Activated CD4-positive, alpha-beta memory T cell treated with anti-CD3 and anti-CD28 coated beads for 36 hours (primary cell): ENCODE results near the gene DYNLT1. TPM values are rescaled to one million over a fixed set of nuclear protein-coding genes. Genes with fewer than 3 reads are reported as not detected.
"Not testable (repeated sequence)": the region's sequence is repeated elsewhere in the genome, so short reads cannot be mapped to it uniquely, and the experiment has no call there.

ENCODE experiments used
- CTCF ChIA-PET: fragments of 350-600 bp; sonication (Branson Sonifier 250); formaldehyde crosslinking; loops from one replicate; lab custom pipeline; 2021; ENCODE audit warnings: antibody characterized with exemption, inconsistent platforms; lab: Charles Lee
- POLR2A ChIA-PET: fragments of 350-600 bp; sonication (Branson Sonifier 250); formaldehyde crosslinking; loops from one replicate; lab custom pipeline; 2021; ENCODE audit warnings: antibody characterized with exemption; lab: Charles Lee
- DNase-seq: peaks from one replicate; pipeline ENCODE4 v3.0.0-alpha.2; 2020
- H3K27ac Mint-ChIP-seq: one replicate; pipeline ENCODE4 v1.8.0; 2021; ENCODE audit warnings: mixed read lengths
- H3K27me3 Mint-ChIP-seq: one replicate; pipeline ENCODE4 v1.8.0; 2021; ENCODE audit warnings: mixed read lengths
- H3K36me3 Mint-ChIP-seq: one replicate; pipeline ENCODE4 v1.8.0; 2021; ENCODE audit warnings: mixed read lengths
- H3K4me1 Mint-ChIP-seq: one replicate; pipeline ENCODE4 v1.8.0; 2021; ENCODE audit warnings: low read depth, mixed read lengths
- H3K4me3 Mint-ChIP-seq: one replicate; pipeline ENCODE4 v1.8.0; 2021; ENCODE audit warnings: mild to moderate bottlenecking, mixed read lengths
- H3K9me3 Mint-ChIP-seq: one replicate; pipeline ENCODE4 v1.8.0; 2021; ENCODE audit warnings: mixed read lengths
- intact Hi-C: fragments of 100-400 bp; cut with micrococcal nuclease; formaldehyde crosslinking; loops from one replicate; pipeline ENCODE4 v1.15.1; 2023
- total RNA-seq, 2 experiments: library from RNA; stranded (reverse); gene quantifications; one replicate each; pipeline ENCODE4 v1.2.3, GENCODE V29; 2021

Gene DYNLT1
- total RNA-seq, 2 experiments from 2014 or later = 117 to 120 TPM

DNA sequence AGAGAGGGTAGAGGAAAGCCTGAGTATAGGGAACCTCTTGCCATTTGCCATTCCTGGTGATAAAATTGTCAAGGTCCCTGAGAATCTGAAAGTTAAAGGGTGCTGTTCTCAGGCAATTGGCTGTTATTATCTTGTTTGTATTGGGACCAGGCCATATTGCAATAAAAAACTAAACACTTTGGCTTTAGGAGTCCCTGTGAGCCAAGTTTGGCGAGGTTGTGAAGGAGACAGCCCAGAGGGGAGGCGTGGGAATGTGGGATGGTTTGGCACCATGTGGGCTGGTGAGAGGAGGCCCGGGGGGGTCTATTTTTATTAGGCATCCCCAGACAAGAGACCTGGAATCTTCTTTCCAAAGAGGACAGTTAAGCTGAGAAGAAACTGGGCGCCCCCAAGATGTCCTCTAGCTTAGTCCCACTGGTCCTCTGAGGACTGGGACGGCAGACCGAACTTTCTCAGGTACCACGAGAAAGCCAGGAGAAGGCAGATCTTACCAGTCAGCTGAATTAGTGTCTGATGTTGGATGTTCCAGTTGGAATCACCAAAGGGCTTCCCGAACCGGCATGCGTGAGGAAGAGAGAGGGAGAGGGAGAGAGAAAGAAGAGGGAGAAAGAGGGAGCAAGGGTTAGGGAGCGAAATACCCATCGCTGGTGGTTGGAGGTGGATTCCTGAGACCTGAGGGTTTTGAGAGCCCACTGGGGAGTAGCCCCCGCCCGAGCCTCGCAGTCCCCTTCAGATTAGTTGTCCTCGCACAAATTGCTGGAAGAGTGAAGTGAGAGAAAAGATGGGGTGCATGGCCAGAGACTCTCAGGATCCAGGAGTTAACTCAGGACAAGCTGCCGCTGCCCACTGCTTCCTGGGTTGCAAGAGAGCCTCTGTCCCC, 24.4 kb downstream of the DYNLT1 start:
- intact Hi-C loops = no loop called here
- Mint-ChIP-seq H3K4me1 (peaks cover 17% of the 10 kb centered on the region), H3K27me3 (no peaks in the 10 kb centered on the region), H3K9me3 (peaks cover 6% of the 10 kb centered on the region), H3K4me3 (no peak overlapping the region), H3K36me3 (peaks cover 47% of the 10 kb centered on the region), H3K27ac (no peak overlapping the region)
- no peak for DNase-seq
- ChIA-PET CTCF (interaction anchor here (1.2 to 1.4 kb wide), 2 partner anchors 18 to 71 kb away, joined by 3 to 8 read pairs; no protein-coding TSS in a partner anchor), POLR2A (no interaction called here)

DNA sequence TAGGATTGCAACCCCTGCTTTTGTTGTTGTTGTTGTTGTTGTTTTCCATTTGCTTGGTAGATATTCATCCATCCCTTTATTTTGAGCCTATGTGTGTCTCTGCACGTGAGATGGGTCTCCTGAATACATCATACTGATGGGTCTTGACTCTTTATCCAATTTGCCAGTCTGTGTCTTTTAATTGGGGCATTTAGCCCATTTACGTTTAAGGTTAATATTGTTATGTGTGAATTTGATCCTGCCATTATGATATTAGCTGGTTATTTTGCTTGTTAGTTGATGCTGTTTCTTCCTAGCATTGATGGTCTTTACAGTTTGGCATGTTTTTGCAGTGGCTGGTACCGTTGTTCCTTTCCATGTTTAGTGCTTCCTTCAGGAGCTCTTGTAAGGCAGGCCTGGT, 26.3 kb downstream of the DYNLT1 start:
- Mint-ChIP-seq H3K36me3 (peaks cover 57% of the 10 kb centered on the region), H3K9me3 (peaks cover 14% of the 10 kb centered on the region), H3K4me1 (peaks cover 17% of the 10 kb centered on the region)
- CTCF ChIA-PET, H3K4me3 Mint-ChIP-seq, H3K27me3 Mint-ChIP-seq, DNase-seq, intact Hi-C loops, H3K27ac Mint-ChIP-seq: not testable (repeated sequence)
- POLR2A ChIA-PET = interaction anchor here (0.6 kb wide), 1 partner anchor 10 kb away, joined by 3 read pairs; no protein-coding TSS in a partner anchor

DNA sequence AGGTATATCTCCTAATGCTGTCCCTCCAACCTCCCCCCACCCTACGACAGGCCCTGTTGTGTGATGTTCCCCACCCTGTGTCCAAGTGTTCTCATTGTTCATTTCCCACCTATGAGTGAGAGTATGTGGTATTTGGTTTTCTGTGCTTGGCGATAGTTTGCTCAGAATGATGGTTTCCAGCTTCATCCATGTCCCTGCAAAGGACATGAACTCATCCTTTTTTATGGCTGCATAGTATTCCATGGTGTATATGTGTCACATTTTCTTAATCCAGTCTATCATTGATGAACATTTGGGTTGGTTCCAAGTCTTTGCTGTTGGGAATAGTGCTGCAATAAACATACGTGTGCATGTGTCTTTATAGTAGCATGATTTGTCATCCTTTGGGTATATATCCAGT, 29.9 kb downstream of the DYNLT1 start:
- intact Hi-C loops, POLR2A ChIA-PET, H3K4me3 Mint-ChIP-seq, H3K27me3 Mint-ChIP-seq, CTCF ChIA-PET, DNase-seq, H3K4me1 Mint-ChIP-seq, H3K27ac Mint-ChIP-seq: not testable (repeated sequence)
- Mint-ChIP-seq H3K36me3 (peaks cover 66% of the 10 kb centered on the region), H3K9me3 (peaks cover 14% of the 10 kb centered on the region)

DNA sequence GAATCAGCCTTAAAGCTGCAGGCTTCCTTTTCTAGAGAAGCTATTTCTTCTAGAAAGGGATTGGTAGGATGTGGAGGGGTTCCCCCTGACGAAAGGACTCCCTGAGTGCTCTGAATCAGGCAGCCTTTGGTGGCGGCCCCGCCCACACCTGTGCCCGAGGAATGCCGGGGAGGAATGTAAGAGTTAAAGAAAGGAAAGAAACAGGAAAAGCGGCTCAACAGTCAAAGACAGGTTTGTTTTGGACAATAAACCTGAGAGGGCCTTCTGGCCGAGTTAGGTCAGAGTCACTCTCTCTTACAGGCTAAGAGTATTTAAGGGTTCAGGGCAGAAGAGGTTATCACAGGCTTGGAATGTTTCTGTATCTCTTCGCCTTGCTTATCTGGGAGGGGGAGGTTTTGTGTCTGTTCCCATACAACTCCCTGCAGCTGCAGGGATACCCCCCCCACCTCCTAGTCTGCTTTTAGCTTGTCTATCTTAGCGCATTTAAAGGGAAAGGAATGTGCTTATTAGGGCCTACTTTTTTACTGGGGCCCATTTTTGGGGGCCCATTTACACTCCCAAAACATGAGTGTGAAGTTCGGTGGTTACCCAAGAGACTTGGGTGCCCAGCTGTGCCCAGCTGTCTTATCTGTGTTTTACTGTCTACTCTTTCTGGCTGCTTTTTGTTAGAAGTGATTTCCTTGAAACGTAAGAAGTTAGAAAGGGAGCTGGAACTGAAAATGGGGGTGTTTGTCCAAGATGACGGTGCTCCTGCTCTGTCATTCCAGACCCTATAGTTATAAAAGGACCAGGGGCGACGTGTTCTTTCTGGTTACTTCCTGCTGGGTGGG, 32.8 kb downstream of the DYNLT1 start:
- Mint-ChIP-seq H3K9me3 (peaks cover 14% of the 10 kb centered on the region), H3K27me3 (no peaks in the 10 kb centered on the region), H3K4me3 (no peak overlapping the region), H3K27ac (no peak overlapping the region), H3K4me1 (no peaks in the 10 kb centered on the region), H3K36me3 (peaks cover 63% of the 10 kb centered on the region)
- DNase-seq = no peak
- CTCF ChIA-PET = interaction anchor here (0.6 kb wide), 1 partner anchor 397 kb away, joined by 3 read pairs; no protein-coding TSS in a partner anchor
- intact Hi-C loops = no loop called here
- POLR2A ChIA-PET = no interaction called here

DNA sequence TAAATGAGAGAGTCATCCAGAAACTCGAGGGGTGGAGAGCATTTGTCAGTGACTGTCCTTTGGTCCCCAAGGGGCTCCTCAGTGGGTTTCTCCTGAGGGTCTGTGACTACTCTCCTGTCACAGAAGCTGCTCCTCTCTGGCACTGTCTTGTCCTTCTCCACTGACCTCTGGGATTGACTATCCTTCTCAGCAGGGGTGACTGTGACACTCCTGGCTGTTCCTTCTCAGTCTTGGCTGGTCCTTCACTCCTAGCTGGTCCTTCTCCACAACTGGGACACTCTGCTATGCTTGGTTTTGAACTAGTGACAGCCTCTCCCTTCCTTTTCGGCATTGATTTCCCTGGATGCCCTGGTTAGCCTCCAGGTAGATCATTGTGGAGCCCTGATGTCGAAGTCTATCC, 33.5 kb downstream of the DYNLT1 start:
- Mint-ChIP-seq H3K36me3 (peaks cover 58% of the 10 kb centered on the region), H3K9me3 (peaks cover 14% of the 10 kb centered on the region), H3K4me1 (no peaks in the 10 kb centered on the region), H3K27ac (no peak overlapping the region), H3K4me3 (no peak overlapping the region), H3K27me3 (no peaks in the 10 kb centered on the region)
- CTCF ChIA-PET = interaction anchor here (1.2 kb wide), 1 partner anchor 390 kb away, joined by 3 read pairs; no protein-coding TSS in a partner anchor
- DNase-seq = no peak
- POLR2A ChIA-PET = no interaction called here
- intact Hi-C loops = no loop called here

DNA sequence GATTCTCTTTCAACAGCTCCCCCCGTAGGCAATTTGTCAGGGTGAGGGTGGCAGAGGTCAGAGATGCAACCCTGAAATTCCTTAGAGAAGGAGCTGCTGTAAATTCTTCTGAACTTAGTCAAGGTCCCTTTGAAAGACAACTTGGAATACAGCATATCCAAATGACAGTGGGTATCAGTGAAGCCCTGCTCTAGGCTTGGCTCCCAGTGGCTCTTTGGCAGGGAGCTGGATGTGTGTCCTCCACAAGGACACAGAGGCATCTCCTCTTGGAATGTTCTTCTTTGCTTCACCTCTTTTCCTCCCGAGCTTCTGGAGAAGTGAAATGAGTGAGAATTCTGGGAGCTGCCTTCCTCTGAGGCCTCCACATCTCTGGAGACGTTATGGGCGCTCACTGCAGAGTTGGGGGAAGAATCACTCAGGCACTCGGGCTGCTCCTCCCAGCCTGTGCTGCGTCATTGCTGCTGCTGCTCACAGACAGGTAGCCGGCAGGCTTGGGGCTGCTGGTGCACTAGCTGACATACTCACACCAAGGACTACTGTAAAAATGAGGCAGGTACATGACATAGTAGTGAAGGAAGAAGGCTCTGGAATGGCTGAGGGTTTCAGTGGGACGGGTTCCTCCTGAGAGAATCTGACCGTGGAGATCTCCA, 34.1 kb downstream of the DYNLT1 start:
- Mint-ChIP-seq H3K9me3 (peaks cover 11% of the 10 kb centered on the region), H3K27ac (no peak overlapping the region), H3K4me1 (no peaks in the 10 kb centered on the region), H3K4me3 (no peak overlapping the region), H3K36me3 (peaks cover 57% of the 10 kb centered on the region), H3K27me3 (no peaks in the 10 kb centered on the region)
- ChIA-PET CTCF (interaction anchor here (1.2 kb wide), 1 partner anchor 389 kb away, joined by 3 read pairs; no protein-coding TSS in a partner anchor), POLR2A (no interaction called here)
- intact Hi-C loops = no loop called here
- no peak for DNase-seq

DNA sequence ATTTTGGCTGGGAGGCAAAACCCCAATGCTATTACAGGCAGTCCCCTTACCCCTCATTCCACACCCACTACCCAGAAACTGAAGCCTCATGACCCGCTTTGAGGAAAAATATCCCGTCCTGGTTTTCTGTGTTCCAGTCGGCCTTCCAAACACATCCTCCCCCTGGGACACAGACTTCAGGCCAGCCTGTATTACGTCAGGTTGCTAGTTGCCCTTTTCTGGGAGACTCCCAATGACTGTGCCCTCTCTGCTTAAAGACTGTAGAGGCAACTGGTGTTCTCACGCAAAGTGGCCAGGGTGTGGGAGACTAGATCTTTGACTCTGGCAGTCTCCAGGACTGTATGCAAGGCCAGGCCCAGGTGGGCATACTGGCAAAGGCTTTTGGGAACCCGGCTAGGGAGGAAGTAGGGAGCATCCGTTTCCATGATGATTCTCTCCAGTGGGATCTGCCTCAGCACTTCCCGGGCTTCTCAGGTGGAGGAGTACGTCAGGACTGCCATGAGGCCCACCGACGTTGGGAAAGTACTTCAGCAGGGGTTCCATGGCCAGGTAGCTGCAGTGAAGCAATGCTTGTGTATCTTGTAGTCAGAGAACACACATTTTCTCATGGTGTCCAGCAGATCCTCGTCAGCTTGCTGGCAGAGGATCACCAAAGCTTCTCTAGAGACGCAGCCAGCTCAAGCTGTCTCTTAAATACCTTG, 34.9 kb downstream of the DYNLT1 start:
- intact Hi-C loops = no loop called here
- H3K27me3 Mint-ChIP-seq = no peaks in the 10 kb centered on the region
- peaks cover 52% of the 10 kb centered on the region for H3K36me3 Mint-ChIP-seq
- H3K4me3 Mint-ChIP-seq = no peak overlapping the region
- ChIA-PET CTCF (interaction anchor here (1.2 kb wide), 1 partner anchor 388 kb away, joined by 3 read pairs; no protein-coding TSS in a partner anchor), POLR2A (no interaction called here)
- peaks cover 3% of the 10 kb centered on the region for H3K9me3 Mint-ChIP-seq
- no peaks in the 10 kb centered on the region for H3K4me1 Mint-ChIP-seq
- DNase-seq = no peak
- no peak overlapping the region for H3K27ac Mint-ChIP-seq

DNA sequence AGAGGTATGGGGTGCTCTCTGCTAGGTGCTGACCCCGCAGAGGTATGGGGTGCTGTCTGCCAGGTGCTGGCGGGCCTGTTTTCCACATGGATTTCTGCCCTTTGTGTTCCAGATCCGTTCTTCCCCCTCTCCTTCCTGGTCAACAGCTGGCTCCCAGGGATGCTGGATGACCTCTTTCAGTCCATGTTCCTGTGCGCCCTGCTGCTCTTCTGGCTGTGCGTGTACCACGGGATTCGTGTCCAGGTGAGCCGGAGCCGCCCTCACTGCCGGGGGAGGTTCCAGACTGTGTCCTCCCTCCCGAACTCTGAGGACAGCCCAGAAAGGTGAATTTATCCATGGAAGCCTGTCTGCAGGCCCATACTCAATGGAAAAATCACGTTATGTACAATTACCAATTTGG, 36.3 kb downstream of the DYNLT1 start:
- Mint-ChIP-seq H3K36me3 (peaks cover 48% of the 10 kb centered on the region), H3K27ac (no peak overlapping the region), H3K4me1 (no peaks in the 10 kb centered on the region), H3K9me3 (no peaks in the 10 kb centered on the region), H3K4me3 (no peak overlapping the region), H3K27me3 (no peaks in the 10 kb centered on the region)
- no peak for DNase-seq
- intact Hi-C loops = no loop called here
- CTCF ChIA-PET = no interaction called here
- POLR2A ChIA-PET = no interaction called here

DNA sequence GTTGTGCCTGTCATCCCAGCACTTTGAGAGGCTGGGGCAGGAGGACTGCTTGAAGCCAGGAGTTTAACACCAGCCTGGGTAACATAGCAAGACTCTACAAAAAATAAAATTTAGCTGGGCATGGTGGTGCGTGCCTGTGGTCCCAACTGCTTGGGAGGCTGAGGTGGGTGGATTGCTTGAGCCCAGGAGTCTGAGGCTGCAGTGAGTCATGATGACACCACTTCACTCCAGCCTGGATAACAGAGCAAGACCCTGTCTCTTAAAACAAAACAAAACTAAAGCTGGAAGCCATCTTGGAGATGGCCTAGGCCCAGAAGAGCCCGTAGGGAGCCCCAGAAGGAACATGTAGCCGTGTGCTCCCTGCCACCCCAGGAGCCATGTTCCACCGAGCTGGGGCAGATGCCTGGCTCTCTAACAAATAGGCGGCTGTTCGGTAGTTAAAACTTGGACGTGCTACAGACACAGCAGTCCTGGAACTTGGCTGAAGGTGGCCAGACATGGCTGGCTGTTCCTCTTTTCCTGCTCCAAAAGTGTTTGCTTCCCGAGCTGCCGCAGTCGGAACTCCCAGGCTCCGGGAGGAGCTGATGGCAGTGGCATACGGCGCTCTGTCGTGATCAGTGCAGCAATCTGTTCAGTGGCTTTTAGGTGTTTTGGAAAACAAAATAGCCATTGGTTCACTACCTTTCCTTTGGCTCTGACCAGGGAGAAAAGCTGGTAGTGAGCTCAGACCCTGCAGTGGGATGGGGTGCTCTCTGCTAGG, 37.0 kb downstream of the DYNLT1 start:
- H3K9me3 Mint-ChIP-seq = no peaks in the 10 kb centered on the region
- no peak overlapping the region for H3K4me3 Mint-ChIP-seq
- DNase-seq = no peak
- H3K27ac Mint-ChIP-seq = no peak overlapping the region
- H3K4me1 Mint-ChIP-seq = no peaks in the 10 kb centered on the region
- H3K27me3 Mint-ChIP-seq = no peaks in the 10 kb centered on the region
- ChIA-PET CTCF (interaction anchor here (1.4 to 1.5 kb wide), 2 partner anchors 52 to 386 kb away, joined by 3 to 4 read pairs; no protein-coding TSS in a partner anchor), POLR2A (no interaction called here)
- H3K36me3 Mint-ChIP-seq = peaks cover 47% of the 10 kb centered on the region
- intact Hi-C loops = no loop called here

DNA sequence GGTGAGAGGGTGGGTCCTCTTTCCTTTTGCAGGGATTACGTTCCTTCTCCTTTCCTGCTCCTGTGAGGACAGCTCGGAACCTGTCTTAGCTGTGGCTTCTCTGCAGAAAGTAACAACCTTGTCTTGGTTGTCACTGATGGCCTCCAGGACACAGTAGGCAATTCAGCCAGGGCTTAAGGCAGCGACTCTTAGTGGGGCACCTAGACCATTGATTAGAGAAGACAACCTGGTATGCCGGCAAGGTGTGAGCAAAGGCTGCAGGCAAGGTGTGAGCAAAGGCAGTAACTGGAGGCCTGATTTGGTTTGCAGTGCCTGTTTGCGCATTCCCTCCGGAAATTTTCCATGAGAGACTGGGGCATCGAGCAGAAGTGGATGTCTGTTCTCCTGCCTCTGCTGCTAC, 37.6 kb downstream of the DYNLT1 start:
- intact Hi-C loops = no loop called here
- Mint-ChIP-seq H3K27ac (no peak overlapping the region), H3K4me3 (no peak overlapping the region), H3K4me1 (no peaks in the 10 kb centered on the region), H3K36me3 (peaks cover 46% of the 10 kb centered on the region), H3K27me3 (no peaks in the 10 kb centered on the region), H3K9me3 (no peaks in the 10 kb centered on the region)
- ChIA-PET CTCF (interaction anchor here (1.4 to 4.3 kb wide), 3 partner anchors 52 to 393 kb away, joined by 3 to 29 read pairs (median 4); no protein-coding TSS in a partner anchor), POLR2A (no interaction called here)
- no peak for DNase-seq

DNA sequence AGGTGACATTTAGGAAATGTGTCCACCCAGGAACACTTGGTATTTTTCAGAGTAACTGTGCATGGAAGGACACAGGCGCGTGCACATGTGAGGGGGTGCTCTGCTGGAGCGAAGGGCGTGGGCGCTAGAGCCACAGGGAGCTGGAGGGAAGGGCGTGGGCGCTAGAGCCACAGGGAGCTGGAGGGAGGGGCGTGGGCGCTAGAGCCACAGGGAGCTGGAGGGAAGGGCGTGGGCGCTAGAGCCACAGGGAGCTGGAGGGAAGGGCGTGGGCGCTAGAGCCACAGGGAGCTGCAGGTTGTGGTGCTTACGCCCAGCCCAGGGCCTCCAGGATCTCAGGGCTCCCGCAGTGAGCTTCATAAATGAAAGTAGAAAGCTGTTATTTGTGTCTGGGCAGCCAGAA, 38.5 kb downstream of the DYNLT1 start:
- H3K4me3 Mint-ChIP-seq, H3K9me3 Mint-ChIP-seq, POLR2A ChIA-PET, intact Hi-C loops, H3K27ac Mint-ChIP-seq, H3K4me1 Mint-ChIP-seq, H3K27me3 Mint-ChIP-seq, DNase-seq: not testable (repeated sequence)
- H3K36me3 Mint-ChIP-seq = peaks cover 40% of the 10 kb centered on the region
- CTCF ChIA-PET = interaction anchor here (0.7 to 4.3 kb wide), 15 partner anchors 11 to 412 kb away, joined by 3 to 29 read pairs (median 3); no protein-coding TSS in a partner anchor
